ENCODE data around the gene SEC16B. TPM values are rescaled to one million over a fixed set of nuclear protein-coding genes. Genes with fewer than 3 reads are reported as not detected.

The SEC16B gene
- total and polyA plus RNA-seq, 9 of the 15 experiments (the other 6 are each of a cell fraction or from before 2014, with no cell fraction given) = not detected

DNA sequence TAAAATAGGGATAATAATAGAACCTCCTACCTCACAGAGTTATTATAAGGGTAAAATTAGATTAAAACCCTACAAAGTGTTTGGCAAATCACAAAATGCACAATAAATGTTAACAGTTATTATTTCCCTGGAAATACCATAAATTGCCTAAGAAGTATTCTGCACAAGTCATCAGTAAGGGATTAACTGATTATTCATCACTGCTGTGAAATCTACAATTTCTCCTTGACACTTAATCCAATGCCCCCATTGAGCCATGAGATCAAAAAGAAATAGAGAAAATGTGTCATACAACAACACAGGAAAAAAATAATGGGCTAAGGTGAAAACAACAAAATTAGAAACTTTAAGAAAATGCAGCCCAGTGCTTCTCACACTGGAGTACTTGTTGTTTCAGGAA lies 6.7 kb upstream of the SEC16B start:
- no peaks in the 10 kb centered on the region for H3K9me1 ChIP-seq (ENCODE audit: control insufficient read depth, insufficient read depth, low read length)

More for the DNA sequence above, 6.7 kb upstream of the SEC16B start:
- no peak overlapping the region for H3K4me2 ChIP-seq (ENCODE audit: insufficient read depth, low read length)
- H3K4me1 ChIP-seq (replicated peaks in 1 of 2; ENCODE audit: control insufficient read depth in 2 of 2, insufficient read depth in 2 of 2, low read length in 2 of 2) = no peaks in the 10 kb centered on the region
- ATAC-seq = no peak
- CTCF ChIA-PET (ENCODE audit: low intra/inter-chr PET ratio) = no interaction called here
- POLR2A ChIA-PET = no interaction called here
- intact Hi-C loops (cut with micrococcal nuclease) = no loop called here
- no peak overlapping the region for H3K27ac ChIP-seq (ENCODE audit: extremely low read depth, low read depth, low read length)
- no peaks in the 10 kb centered on the region for H3K79me2 ChIP-seq (ENCODE audit: control insufficient read depth, insufficient read depth, low read length)
- H3K36me3 ChIP-seq (ENCODE audit: control insufficient read depth, insufficient read depth, low read length) = no peaks in the 10 kb centered on the region
- no peak for DNase-seq (ENCODE audit: extremely low read depth in 1 of 4, low spot score in 3 of 4)
- H2AFZ ChIP-seq (ENCODE audit: low read depth, low read length) = no peak overlapping the region
- no peak for TF ChIP-seq ASH1L (IDR thresholded peaks at IDR 0.05; ENCODE audit: borderline replicate concordance, low read depth, partially characterized antibody)
- TF ChIP-seq, protein P1, sequence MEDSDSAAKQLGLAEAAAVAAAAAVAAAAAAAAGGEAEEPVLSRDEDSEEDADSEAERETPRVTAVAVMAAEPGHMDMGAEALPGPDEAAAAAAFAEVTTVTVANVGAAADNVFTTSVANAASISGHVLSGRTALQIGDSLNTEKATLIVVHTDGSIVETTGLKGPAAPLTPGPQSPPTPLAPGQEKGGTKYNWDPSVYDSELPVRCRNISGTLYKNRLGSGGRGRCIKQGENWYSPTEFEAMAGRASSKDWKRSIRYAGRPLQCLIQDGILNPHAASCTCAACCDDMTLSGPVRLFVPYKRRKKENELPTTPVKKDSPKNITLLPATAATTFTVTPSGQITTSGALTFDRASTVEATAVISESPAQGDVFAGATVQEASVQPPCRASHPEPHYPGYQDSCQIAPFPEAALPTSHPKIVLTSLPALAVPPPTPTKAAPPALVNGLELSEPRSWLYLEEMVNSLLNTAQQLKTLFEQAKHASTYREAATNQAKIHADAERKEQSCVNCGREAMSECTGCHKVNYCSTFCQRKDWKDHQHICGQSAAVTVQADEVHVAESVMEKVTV (CRISPR knock-in tag; IDR thresholded peaks at IDR 0.05) = no peak
- TF ChIP-seq SP2 (IDR thresholded peaks at IDR 0.05; ENCODE audit: extremely low read depth, low read depth, low read length, poor library complexity, severe bottlenecking) = no peak
- TF ChIP-seq ZNF76 (CRISPR knock-in tag; IDR thresholded peaks at IDR 0.05; ENCODE audit: borderline replicate concordance) = no peak
- no peak for TF ChIP-seq HDAC3 (IDR thresholded peaks at IDR 0.05; ENCODE audit: borderline replicate concordance, partially characterized antibody)
- no peak for TF ChIP-seq ZNF140 (CRISPR knock-in tag; IDR thresholded peaks at IDR 0.05)
- TF ChIP-seq, protein P2, sequence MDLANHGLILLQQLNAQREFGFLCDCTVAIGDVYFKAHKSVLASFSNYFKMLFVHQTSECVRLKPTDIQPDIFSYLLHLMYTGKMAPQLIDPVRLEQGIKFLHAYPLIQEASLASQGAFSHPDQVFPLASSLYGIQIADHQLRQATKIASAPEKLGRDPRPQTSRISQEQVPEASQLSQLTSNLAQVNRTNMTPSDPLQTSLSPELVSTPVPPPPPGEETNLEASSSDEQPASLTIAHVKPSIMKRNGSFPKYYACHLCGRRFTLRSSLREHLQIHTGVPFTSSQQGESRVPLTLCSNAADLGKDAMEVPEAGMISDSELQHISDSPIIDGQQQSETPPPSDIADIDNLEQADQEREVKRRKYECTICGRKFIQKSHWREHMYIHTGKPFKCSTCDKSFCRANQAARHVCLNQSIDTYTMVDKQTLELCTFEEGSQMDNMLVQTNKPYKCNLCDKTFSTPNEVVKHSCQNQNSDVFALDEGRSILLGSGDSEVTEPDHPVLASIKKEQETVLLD (IDR thresholded peaks at IDR 0.05) = no peak
- no peak for TF ChIP-seq DPF2 (IDR thresholded peaks at IDR 0.05)
- TF ChIP-seq ZNF584 (CRISPR knock-in tag; IDR thresholded peaks at IDR 0.05; ENCODE audit: low read depth) = no peak
- TF ChIP-seq POU5F1 (IDR thresholded peaks at IDR 0.05; ENCODE audit: borderline replicate concordance, low read depth, low read length, partially characterized antibody) = no peak
- no peak for TF ChIP-seq RBM17 (IDR thresholded peaks at IDR 0.05; ENCODE audit: borderline replicate concordance, low read depth, low read length)
- TF ChIP-seq, protein P3, sequence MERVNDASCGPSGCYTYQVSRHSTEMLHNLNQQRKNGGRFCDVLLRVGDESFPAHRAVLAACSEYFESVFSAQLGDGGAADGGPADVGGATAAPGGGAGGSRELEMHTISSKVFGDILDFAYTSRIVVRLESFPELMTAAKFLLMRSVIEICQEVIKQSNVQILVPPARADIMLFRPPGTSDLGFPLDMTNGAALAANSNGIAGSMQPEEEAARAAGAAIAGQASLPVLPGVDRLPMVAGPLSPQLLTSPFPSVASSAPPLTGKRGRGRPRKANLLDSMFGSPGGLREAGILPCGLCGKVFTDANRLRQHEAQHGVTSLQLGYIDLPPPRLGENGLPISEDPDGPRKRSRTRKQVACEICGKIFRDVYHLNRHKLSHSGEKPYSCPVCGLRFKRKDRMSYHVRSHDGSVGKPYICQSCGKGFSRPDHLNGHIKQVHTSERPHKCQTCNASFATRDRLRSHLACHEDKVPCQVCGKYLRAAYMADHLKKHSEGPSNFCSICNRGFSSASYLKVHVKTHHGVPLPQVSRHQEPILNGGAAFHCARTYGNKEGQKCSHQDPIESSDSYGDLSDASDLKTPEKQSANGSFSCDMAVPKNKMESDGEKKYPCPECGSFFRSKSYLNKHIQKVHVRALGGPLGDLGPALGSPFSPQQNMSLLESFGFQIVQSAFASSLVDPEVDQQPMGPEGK (CRISPR knock-in tag; IDR thresholded peaks at IDR 0.05; ENCODE audit: borderline replicate concordance) = no peak
- no peak for TF ChIP-seq ZNF41 (CRISPR knock-in tag; conservative IDR thresholded peaks at IDR 0.05)
- TF ChIP-seq CHD1 (IDR thresholded peaks at IDR 0.05; ENCODE audit: low read length) = no peak
- TF ChIP-seq PHB (CRISPR knock-in tag; IDR thresholded peaks at IDR 0.05) = no peak
- TF ChIP-seq PRPF4 (IDR thresholded peaks at IDR 0.05; ENCODE audit: insufficient read depth, low read depth, low read length, poor library complexity, severe bottlenecking) = no peak
- no peak overlapping the region for H3K4me3 ChIP-seq
- BruUV-seq (replicated peaks) = no TSS peak
- no peak for FAIRE-seq
- no peak overlapping the region for H3K9ac ChIP-seq (ENCODE audit: insufficient read depth in 1 of 2, low read depth in 2 of 2, low read length in 2 of 2)
- H4K20me1 ChIP-seq (replicated peaks; ENCODE audit: control insufficient read depth, insufficient read depth, low read length) = no peaks in the 10 kb centered on the region
- H3K9me3 ChIP-seq (replicated peaks; ENCODE audit: control insufficient read depth, insufficient read depth, low read depth, low read length) = no peaks in the 10 kb centered on the region
- H3K27me3 ChIP-seq (ENCODE audit: control insufficient read depth in 2 of 2, insufficient read depth in 2 of 2, low read length in 2 of 2) = no peaks in the 10 kb centered on the region
- in situ Hi-C loops (cut with MboI) = no loop called here

Measured in K562 (cell line).